ENCODE results near the gene TMEM163. TPM values are rescaled to one million over a fixed set of nuclear protein-coding genes. Genes with fewer than 3 reads are reported as not detected.
"Not testable (repeated sequence)": the region's sequence is repeated elsewhere in the genome, so short reads cannot be mapped to it uniquely, and the experiment has no call there.

TMEM163 gene
- total RNA-seq, 2 experiments from 2014 or later, result not detected

DNA sequence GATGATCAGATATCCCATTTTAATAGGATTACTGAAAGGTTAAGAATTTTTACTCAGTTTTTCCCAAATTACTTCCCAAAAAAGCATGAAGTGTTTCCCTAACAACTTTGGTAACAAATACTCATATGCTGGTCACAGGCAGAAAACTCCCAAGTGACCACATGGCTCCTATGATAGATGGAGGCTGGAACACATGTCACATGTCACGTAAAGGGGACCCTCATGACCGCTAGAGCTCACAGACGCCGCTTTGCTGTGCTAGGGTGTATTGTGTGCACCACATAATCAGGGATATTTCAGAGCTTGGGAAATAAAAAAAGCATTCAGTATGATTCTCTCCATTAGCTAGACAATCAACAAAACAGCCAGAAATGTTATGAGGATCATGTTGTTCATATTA is 228.2 kb downstream of the TMEM163 start:
- no peak for ATAC-seq
- H3K36me3 Mint-ChIP-seq (ENCODE audit: low read depth), result no peaks in the 10 kb centered on the region
- CTCF ChIA-PET, result interaction anchor here (0.8 kb wide), 1 partner anchor 30 kb away, joined by 3 read pairs; no protein-coding TSS in a partner anchor
- H3K9me3 Mint-ChIP-seq, result no peaks in the 10 kb centered on the region
- peaks cover 20% of the 10 kb centered on the region for H3K27me3 Mint-ChIP-seq
- no peak overlapping the region for H3K4me3 Mint-ChIP-seq
- H3K27ac Mint-ChIP-seq, result no peak overlapping the region
- H3K4me1 Mint-ChIP-seq (ENCODE audit: low read depth), result no peaks in the 10 kb centered on the region
- DNase-seq, result no peak
- POLR2A ChIA-PET, result no interaction called here
- TF ChIP-seq CTCF (IDR thresholded peaks at IDR 0.05), result no peak
- intact Hi-C loops (cut with micrococcal nuclease), result no loop called here

GRCh38 chr2:134489732-134490384 is 228.9 kb downstream of the TMEM163 start:
- no peak overlapping the region for H3K4me3 Mint-ChIP-seq
- no peaks in the 10 kb centered on the region for H3K36me3 Mint-ChIP-seq (ENCODE audit: low read depth)
- intact Hi-C loops (cut with micrococcal nuclease), result no loop called here
- H3K27me3 Mint-ChIP-seq, result peaks cover 20% of the 10 kb centered on the region
- DNase-seq (peak; percentile 7), ATAC-seq (no peak)
- no peaks in the 10 kb centered on the region for H3K9me3 Mint-ChIP-seq
- no peak overlapping the region for H3K27ac Mint-ChIP-seq
- TF ChIP-seq CTCF (IDR thresholded peaks at IDR 0.05), result no peak
- POLR2A ChIA-PET, result no interaction called here
- CTCF ChIA-PET, result interaction anchor here (0.8 kb wide), 1 partner anchor 29 kb away, joined by 3 read pairs; no protein-coding TSS in a partner anchor
- no peaks in the 10 kb centered on the region for H3K4me1 Mint-ChIP-seq (ENCODE audit: low read depth)

GRCh38 chr2:134482766-134483340 is 235.9 kb downstream of the TMEM163 start:
- intact Hi-C loops (cut with micrococcal nuclease), result no loop called here
- Mint-ChIP-seq H3K27ac (no peak overlapping the region), H3K9me3 (no peaks in the 10 kb centered on the region), H3K4me3 (no peak overlapping the region), H3K36me3 (ENCODE audit: low read depth) (no peaks in the 10 kb centered on the region), H3K27me3 (peaks cover 7% of the 10 kb centered on the region), H3K4me1 (ENCODE audit: low read depth) (no peaks in the 10 kb centered on the region)
- POLR2A ChIA-PET, result no interaction called here
- CTCF ChIA-PET, result no interaction called here
- no peak for ATAC-seq
- no peak for DNase-seq
- TF ChIP-seq CTCF (IDR thresholded peaks at IDR 0.05), result no peak

DNA sequence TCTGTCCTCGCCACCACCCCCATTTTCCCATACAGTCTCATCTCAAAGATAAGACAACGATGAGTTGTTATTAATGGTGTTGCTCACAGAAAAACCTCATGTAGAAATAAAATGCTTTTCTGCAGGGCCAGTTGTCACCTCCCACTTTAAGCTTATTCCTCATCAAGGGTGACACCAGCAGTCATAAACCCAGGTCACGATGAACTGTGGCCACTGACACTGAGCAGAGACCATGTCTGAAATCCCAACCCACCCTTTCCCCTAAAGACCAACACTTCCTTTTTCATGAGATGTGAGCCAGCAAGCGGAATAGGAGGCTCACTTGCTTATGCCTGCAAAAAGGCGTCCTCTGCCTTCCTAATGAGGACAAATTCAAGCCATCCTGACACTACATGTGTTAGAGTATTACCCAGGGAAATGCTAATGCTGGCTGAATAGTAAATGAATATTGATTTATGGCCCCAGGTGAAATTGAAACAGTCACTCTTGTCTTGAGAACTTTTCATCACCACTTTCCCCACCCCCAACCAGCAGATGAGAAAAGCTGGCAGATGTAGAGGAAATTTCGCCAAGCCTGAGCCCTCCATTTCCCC is 236.6 kb downstream of the TMEM163 start:
- DNase-seq (no peak), ATAC-seq (no peak)
- no peaks in the 10 kb centered on the region for H3K36me3 Mint-ChIP-seq (ENCODE audit: low read depth)
- H3K27me3 Mint-ChIP-seq, result peaks cover 7% of the 10 kb centered on the region
- no peak overlapping the region for H3K4me3 Mint-ChIP-seq
- H3K4me1 Mint-ChIP-seq (ENCODE audit: low read depth), result no peaks in the 10 kb centered on the region
- no peaks in the 10 kb centered on the region for H3K9me3 Mint-ChIP-seq
- no peak for TF ChIP-seq CTCF (IDR thresholded peaks at IDR 0.05)
- CTCF ChIA-PET, result no interaction called here
- intact Hi-C loops (cut with micrococcal nuclease), result no loop called here
- POLR2A ChIA-PET, result no interaction called here
- H3K27ac Mint-ChIP-seq, result no peak overlapping the region

- H3K27me3 Mint-ChIP-seq, result peaks cover 7% of the 10 kb centered on the region
- TF ChIP-seq CTCF (IDR thresholded peaks at IDR 0.05), result no peak
- no peak for ATAC-seq
- ChIA-PET CTCF (no interaction called here), POLR2A (no interaction called here)
- no peaks in the 10 kb centered on the region for H3K4me1 Mint-ChIP-seq (ENCODE audit: low read depth)
- no peak overlapping the region for H3K27ac Mint-ChIP-seq
- no peaks in the 10 kb centered on the region for H3K36me3 Mint-ChIP-seq (ENCODE audit: low read depth)
- H3K9me3 Mint-ChIP-seq, result no peaks in the 10 kb centered on the region
- no peak for DNase-seq
- intact Hi-C loops (cut with micrococcal nuclease), result no loop called here
- H3K4me3 Mint-ChIP-seq, result no peak overlapping the region
These were observed 239.0 kb downstream of the TMEM163 start for GRCh38 chr2:134479696-134480330.

GRCh38 chr2:134476982-134477381 is 241.8 kb downstream of the TMEM163 start:
- intact Hi-C loops (cut with micrococcal nuclease); DNase-seq; ATAC-seq; H3K36me3 Mint-ChIP-seq (ENCODE audit: low read depth); H3K4me3 Mint-ChIP-seq; H3K27ac Mint-ChIP-seq; H3K27me3 Mint-ChIP-seq; POLR2A ChIA-PET; H3K4me1 Mint-ChIP-seq (ENCODE audit: low read depth); H3K9me3 Mint-ChIP-seq; CTCF ChIA-PET: not testable (repeated sequence)
